ENCODE data around the gene SESN2.
A peak's percentile ranks its signal among the peaks of the same experiment; 100 is the strongest.
"Not testable (repeated sequence)": the region's sequence is repeated elsewhere in the genome, so short reads cannot be mapped to it uniquely, and the experiment has no call there.

SESN2 gene

GRCh38 chr1:28322194-28322593, 62.9 kb downstream of the SESN2 start:
- Histone ChIP-seq H3K36me3 (no peaks in the 10 kb centered on the region), H3K4me2 (no peak overlapping the region), H3K4me1 (peaks cover 11 to 20% (median 13%) of the 10 kb centered on the region in 10 experiments), H3K27ac (no peak overlapping the region), H4K20me1 (no peaks in the 10 kb centered on the region), H3K27me3 (no peaks in the 10 kb centered on the region), H3K9me3 (replicated peaks in 1 of 11) (no peaks in the 10 kb centered on the region), H3K9ac (no peak overlapping the region), H3K4me3 (no peak overlapping the region)
- TF ChIP-seq Cebpa-rat (IDR thresholded peaks at IDR 0.05): no peak

- Histone ChIP-seq H4K20me1 (no peaks in the 10 kb centered on the region), H3K36me3 (no peaks in the 10 kb centered on the region), H3K4me2 (no peak overlapping the region), H3K27ac (no peak overlapping the region), H3K4me1 (peaks cover 25 to 33% (median 26%) of the 10 kb centered on the region in 10 experiments), H3K9me3 (replicated peaks in 1 of 11) (no peaks in the 10 kb centered on the region), H3K27me3 (no peaks in the 10 kb centered on the region), H3K4me3 (no peak overlapping the region), H3K9ac (no peak overlapping the region)
- TF ChIP-seq Cebpa-rat (IDR thresholded peaks at IDR 0.05): no peak
Observed at GRCh38 chr1:28323720-28324119, 64.4 kb downstream of the SESN2 start.

GRCh38 chr1:28326515-28326914, 67.2 kb downstream of the SESN2 start:
- Histone ChIP-seq H3K9ac (0 out of 22 replicates have a peak overlapping the region, but pooled peaks of 2 of the 11 experiments have one; percentile 7 to 15), H4K20me1 (no peaks in the 10 kb centered on the region), H3K4me1 (peaks cover 36 to 48% (median 43%) of the 10 kb centered on the region in 10 experiments), H3K27ac (peak overlapping the region in 9 of 11 experiments; percentile 25 to 49 (median 37); a peak in 13 of 22 replicates), H3K4me3 (no peak overlapping the region), H3K36me3 (peaks cover 5 to 13% (median 11%) of the 10 kb centered on the region in 11 experiments), H3K27me3 (no peaks in the 10 kb centered on the region), H3K9me3 (replicated peaks in 1 of 11) (no peaks in the 10 kb centered on the region), H3K4me2 (peak overlapping the region; percentile 79 to 92 (median 87))
- no peak for TF ChIP-seq Cebpa-rat (IDR thresholded peaks at IDR 0.05)

DNA sequence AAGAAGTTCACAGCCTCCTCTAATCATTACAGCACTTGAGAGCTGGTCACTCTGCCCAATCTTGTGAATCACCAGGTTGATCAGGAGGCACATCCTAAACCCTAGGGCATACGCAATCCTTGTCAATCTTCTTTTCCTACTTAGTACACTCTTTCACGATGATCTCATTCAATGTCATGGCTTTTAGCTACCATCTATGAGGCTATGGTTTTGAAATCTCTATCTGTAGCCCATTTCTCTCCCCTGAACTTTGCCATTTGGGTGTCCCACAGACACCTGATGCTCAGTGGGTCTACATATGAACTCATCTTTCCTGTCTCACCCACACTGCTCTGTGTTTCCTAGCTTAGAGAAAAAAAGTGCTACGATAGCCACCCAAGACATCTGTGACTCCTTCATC, 67.7 kb downstream of the SESN2 start:
- H3K27ac ChIP-seq: peak overlapping the region in 9 of 11 experiments; percentile 3 to 49 (median 37); a peak in 16 of 22 replicates
- H3K9me3 ChIP-seq (replicated peaks in 1 of 11): no peaks in the 10 kb centered on the region
- H3K27me3 ChIP-seq: no peaks in the 10 kb centered on the region
- no peaks in the 10 kb centered on the region for H4K20me1 ChIP-seq
- TF ChIP-seq Cebpa-rat (IDR thresholded peaks at IDR 0.05): no peak
- peak overlapping the region in 2 of 11 experiments; percentile 7 to 15; a peak in 1 of 22 replicates for H3K9ac ChIP-seq
- peaks cover 10 to 17% (median 16%) of the 10 kb centered on the region in 11 experiments for H3K36me3 ChIP-seq
- H3K4me3 ChIP-seq: no peak overlapping the region
- H3K4me2 ChIP-seq: peak overlapping the region; percentile 79 to 92 (median 87)
- H3K4me1 ChIP-seq: peaks cover 36 to 53% (median 43%) of the 10 kb centered on the region in 10 experiments

DNA sequence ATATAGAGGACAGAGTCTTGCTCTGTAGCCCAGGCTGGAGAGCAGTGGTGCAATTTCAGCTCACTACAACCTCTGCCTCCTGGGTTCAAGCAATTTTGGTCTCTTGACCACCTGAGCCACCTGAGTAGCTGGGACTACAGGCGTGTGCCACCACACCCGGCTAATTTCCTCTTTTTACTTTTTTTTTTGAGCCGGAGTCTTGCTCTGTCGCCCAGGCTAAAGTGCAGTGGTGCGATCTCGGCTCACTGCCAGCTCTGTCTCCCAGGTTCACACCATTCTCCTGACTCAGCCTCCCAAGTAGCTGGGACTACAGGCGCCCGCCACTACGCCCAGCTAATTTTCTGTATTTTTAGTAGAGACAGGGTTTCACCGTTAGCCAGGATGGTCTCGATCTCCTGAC, 68.1 kb downstream of the SESN2 start:
- Histone ChIP-seq H3K4me2 (peak overlapping the region; percentile 79 to 92 (median 87)), H3K36me3 (peaks cover 14 to 22% (median 20%) of the 10 kb centered on the region in 11 experiments), H3K4me1 (peaks cover 36 to 56% (median 43%) of the 10 kb centered on the region in 10 experiments), H3K27ac (peak overlapping the region in 9 of 11 experiments; percentile 3 to 95 (median 44); a peak in 15 of 22 replicates)
- H3K27me3 ChIP-seq; H3K9ac ChIP-seq; H4K20me1 ChIP-seq; H3K4me3 ChIP-seq; H3K9me3 ChIP-seq (replicated peaks in 1 of 11): not testable (repeated sequence)

- peak overlapping the region; percentile 87 to 97 (median 95) for H3K27ac ChIP-seq
- H3K9ac ChIP-seq: peak overlapping the region; percentile 87 to 96 (median 93)
- no peaks in the 10 kb centered on the region for H3K9me3 ChIP-seq (replicated peaks in 1 of 11)
- peaks cover 36 to 64% (median 43%) of the 10 kb centered on the region in 10 experiments for H3K4me1 ChIP-seq
- peak overlapping the region; percentile 79 to 92 (median 87) for H3K4me2 ChIP-seq
- H3K36me3 ChIP-seq: peaks cover 22 to 30% (median 28%) of the 10 kb centered on the region in 11 experiments
- peak overlapping the region; percentile 68 to 79 (median 72) for H3K4me3 ChIP-seq
- TF ChIP-seq Cebpa-rat (IDR thresholded peaks at IDR 0.05): no peak
- no peaks in the 10 kb centered on the region for H3K27me3 ChIP-seq
- no peaks in the 10 kb centered on the region for H4K20me1 ChIP-seq
Observed at GRCh38 chr1:28328228-28328648, 68.9 kb downstream of the SESN2 start.

DNA sequence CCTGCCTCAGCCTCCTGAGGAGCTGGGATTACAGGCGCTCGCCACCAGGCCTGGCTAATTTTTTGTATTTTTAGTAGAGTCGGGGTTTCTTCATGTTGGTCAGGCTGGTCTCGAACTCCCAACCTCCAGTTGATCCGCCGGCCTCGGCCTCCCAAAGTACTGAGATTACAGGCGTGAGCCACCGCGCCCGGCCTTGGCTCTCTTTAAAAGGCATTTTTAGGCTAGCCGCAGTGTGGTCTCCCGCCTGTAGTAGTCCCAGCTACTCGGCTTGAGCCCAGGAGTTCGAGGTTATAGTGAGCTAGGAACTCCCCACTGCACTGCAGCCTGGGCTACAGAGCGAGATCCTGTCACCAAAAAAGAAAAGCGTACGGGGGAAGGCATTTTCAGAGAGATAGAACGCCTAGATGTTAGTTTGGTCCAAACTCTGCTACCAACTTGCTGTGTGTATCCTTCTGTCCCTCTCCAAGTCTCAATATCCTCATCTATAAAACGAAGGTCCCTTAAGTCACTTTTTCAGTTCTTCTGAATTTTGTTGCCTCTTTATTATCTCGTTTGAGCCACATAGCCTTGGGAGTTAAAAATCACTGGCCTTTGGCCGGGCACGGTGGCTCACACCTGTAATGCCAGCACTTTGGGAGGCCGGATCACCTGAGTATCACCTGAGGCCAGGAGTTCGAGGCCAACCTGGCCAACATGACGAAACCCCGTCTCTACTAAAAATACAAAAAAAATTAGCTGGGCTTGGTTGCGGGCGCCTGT, 70.3 kb downstream of the SESN2 start:
- H3K27ac ChIP-seq: peak overlapping the region; percentile 87 to 97 (median 95)
- H3K36me3 ChIP-seq: peaks cover 36 to 43% (median 40%) of the 10 kb centered on the region in 11 experiments
- H4K20me1 ChIP-seq: 0 out of 22 replicates have a peak, but pooled peaks cover 0 to 4% (median 0%) of the 10 kb centered on the region in 11 experiments
- H3K4me3 ChIP-seq: peak overlapping the region; percentile 68 to 79 (median 72)
- H3K4me2 ChIP-seq: peak overlapping the region; percentile 77 to 95 (median 86)
- H3K27me3 ChIP-seq: no peaks in the 10 kb centered on the region
- peaks cover 36 to 69% (median 43%) of the 10 kb centered on the region in 10 experiments for H3K4me1 ChIP-seq
- H3K9me3 ChIP-seq (replicated peaks in 1 of 11): no peaks in the 10 kb centered on the region
- H3K9ac ChIP-seq: peak overlapping the region; percentile 87 to 96 (median 93)
- no peak for TF ChIP-seq Cebpa-rat (IDR thresholded peaks at IDR 0.05)
